CD4-positive, alpha-beta T cell treated with Interleukin-21 for 1 hour (primary cell): ENCODE data around the gene MYOG.

ENCODE experiments used
- DNase-seq: peaks from one replicate; pipeline ENCODE4 v3.0.0-alpha.2; 2020

MYOG gene

DNA sequence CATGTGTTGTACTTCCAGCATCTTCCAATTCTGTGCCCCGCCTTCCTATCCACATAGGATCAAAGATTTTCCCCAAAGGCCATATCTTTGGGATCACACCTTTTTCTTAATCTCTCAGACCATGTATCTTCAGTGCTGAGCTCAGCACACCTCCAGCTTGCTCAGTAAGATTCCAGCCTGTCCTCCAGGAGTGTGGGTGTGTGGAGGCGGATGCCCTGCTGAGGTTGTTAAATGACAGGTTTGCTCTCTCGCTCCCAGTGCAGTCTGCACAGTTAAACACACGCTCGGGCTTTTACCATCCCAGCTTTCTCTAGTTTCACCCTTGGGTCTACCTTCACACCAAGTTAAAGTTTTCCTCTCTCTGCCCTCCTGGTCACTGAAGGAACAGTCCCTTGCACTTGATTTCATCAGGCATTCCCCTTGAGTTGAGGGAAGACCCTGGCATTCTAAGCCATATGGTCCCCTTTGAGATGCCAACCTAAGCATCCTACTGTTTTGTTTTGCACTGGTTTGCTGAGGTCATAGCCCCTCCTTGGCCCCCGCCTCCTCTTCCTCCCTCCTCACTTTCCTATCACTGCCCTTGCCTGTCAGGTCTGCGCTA, 13.7 kb downstream of the MYOG start:
- no peak for DNase-seq

DNA sequence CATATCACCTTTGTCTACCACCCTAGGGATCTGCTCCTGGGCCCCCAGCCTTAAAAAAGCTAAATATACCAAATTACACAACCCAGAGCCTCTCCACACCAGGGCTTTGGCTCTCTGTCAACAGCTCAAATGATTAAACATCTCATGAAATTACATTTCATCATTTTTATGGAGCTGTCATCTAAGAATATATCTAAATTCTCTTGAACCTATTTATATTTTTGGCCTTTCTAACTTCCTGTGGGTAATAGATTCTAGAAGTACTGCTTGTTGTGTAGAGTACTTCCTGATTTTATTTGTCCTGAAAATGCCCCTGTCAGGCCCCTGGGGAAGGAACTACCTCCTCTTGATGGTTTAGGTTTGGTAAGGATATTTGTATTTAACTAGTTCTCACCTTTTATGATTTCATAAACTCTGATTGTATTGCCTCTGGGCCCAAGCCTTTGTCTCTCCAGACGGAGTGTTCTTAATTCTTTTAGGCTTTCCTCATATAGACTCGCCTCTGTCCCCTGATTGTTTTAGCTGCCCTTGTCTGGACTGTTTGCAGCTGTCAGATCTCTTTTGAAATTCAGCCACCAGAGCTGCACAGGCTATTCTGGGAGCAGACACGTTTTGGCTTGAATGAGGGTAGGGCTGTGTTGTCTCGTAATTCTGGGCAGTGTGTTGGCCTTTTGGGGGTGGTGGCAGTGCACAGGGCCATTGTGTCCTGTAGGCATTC, 16.6 kb downstream of the MYOG start:
- no peak for DNase-seq

DNA sequence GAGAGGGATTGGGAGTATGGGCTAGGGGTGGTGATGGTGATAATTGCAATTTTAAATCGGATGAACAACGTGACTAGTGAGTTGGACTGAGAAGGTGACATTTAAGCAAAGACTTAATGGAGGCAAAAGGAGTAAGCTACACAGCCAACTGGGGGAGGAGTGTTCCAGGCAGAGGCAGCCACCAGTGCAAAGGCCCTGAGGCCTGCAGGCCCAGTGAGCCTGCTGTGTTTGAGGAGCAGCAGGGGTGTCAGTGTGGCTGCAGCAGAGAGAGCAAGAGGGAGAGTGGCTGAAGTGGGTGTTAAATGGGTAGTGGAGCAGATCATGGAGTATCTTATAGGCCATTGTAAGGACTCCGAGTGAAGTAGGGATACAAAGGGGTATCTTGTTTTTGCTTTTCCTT, 18.8 kb downstream of the MYOG start:
- DNase-seq: no peak

DNA sequence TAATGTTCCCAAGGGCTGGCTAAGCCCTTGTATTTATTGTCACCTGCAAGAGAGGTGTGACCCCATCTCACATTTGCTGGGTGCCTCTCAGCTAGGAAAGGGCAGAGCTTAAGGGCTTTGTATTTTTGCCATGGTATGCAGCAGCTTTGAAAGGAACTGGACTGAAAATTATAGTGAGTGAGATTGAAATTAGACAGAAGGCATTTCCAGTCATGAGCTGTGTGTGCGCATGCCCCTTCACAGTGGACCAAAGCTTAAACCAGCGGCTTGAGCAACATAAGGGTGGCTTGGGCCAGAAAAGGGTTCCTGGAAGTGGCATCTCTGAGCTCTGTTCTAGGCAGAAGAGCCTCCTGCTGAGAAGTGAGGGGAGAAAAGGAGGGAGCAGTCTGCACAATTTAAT, 19.8 kb downstream of the MYOG start:
- DNase-seq: no peak

DNA sequence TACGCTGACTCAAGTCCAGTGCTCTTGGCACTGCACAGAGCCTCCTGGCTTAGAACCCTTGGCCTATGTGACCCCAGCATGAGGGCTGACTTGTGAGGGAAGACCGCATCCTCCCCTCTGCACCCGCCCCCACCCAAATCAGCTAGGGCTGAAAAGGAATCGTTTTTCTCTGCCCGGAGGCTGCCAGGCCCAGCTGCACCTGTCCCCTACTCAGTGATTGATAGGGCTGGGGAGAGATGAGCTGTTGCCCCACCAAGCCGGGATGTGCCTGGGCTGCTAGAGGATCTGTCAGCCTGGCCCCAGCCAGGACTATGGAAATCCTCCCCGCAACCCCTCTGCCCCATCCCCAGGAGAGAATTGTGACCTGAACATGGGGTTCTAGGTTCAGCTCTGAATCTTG, 20.6 kb downstream of the MYOG start:
- no peak for DNase-seq

DNA sequence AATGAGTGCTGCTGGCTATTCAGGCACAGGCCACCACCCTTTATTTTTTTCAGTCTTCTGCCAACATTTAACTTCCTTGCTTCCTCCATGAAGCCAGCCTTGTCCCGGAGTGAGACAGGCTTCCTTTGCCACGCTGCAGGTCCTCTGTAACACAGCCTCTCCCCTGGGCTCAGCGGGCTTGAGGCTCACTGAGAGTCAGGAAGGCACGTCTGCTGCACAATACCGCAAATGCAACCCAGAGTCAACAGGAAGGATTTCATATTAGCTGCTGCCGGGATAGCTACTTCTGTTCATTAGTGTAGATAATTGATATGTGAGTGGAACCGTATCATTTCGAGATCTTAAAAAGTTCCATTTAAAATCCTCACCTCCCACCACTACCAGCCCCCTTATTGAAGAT, 22.5 kb downstream of the MYOG start:
- no peak for DNase-seq

DNA sequence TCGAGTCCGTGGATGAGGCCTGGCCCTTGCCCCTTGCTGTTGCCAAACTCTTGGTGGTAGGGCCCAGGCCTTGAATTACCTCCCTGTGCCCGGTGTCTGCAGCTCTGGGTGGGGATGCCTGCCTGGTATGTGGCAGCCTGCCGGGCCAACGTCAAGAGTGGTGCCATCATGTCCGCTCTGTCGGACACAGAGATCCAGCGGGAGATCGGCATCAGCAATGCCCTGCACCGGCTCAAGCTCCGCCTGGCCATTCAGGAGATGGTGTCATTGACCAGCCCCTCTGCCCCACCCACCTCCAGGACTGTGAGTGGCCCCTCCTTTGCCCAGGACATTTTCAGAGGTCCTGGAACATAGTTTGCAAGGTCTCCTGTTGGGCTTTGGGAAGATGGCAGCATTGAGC, 25.7 kb downstream of the MYOG start:
- DNase-seq: no peak

DNA sequence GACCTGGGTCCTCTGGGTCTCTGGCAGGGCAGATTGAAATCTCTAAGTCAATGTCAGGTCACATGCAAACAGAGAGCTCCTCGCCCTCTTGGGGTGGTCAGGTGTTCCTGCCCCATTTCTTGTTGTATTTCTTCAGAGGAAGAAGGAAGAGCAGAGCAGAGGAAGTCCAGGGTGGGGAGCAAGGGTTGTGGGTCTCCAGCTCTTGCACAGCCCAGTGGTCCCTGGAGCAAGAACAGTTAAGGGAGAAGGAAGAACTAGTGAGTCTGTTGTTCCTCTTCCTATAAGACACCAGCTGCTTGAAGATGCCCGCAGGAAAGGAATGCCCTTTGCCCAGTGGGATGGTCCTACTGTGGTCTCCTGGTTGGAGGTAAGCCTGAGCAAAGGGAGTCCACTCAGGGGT, 26.3 kb downstream of the MYOG start:
- no peak for DNase-seq

DNA sequence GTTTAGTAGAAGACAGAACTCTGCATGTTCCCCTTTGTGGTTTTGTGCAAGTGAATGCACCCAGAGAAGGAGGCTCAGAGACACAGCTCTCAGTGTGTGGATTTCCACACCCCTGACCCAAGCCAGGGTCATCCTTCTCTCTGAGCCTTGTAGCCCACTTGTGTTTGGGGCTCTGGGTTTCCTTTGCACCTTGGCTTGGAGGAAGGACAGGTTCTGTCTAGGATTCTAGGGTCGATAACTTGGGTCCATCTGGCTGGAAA, 27.2 kb downstream of the MYOG start:
- no peak for DNase-seq

DNA sequence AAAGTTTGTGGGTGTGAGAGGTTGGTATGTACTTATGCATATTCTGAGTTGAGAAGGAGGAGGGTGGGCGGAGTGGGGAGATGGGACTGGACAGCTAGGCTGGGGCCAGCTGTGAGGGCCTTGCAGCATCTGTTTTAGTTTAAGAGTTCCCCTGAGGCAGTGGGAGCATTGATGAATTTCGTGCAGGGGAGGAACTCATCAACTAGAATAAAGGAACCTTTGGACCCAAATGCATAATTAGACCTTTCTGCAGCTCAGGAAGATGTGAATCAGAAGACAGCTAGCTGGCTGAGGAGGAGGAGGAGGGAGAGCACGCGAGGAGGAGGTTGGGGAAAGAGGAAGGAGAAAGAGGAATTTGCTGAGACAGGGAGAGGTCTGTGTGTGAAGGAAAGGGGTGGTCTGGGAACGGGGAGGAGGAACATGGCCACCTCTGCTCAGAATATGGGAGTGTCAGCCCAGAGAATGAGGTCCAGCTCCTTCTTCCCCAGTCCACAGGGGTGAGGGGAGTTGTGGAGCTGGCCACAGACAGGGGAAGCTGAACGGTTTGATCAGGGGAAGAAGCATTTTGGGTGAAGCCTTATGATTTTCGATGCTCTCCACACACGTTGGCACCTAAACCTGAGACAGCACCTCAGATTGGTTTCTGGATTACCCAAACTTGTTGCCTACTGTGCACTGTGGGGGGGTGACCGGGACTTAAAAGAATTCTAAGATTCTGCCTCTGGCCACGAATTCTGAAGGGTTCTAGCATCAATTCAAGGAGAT, 27.7 kb downstream of the MYOG start:
- DNase-seq: no peak

DNA sequence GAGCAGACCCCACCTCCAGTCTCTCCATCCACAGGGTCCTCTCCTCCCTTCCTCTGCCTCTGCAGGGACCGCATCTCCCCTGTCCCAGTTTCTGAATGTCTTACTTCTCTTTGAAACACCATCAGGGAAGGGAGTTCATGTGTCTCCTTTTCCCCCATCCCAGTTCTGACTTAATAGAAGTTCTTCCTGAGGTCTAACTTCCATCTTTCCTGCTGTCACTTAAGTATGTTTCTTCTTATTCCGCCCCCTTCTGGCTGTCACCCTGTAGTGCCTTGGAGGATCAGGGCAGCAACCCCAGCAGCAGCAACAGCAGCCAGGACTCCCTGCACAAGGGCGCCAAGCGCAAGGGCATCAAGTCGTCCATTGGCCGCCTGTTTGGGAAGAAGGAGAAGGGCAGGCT, 29.3 kb downstream of the MYOG start:
- DNase-seq: no peak

DNA sequence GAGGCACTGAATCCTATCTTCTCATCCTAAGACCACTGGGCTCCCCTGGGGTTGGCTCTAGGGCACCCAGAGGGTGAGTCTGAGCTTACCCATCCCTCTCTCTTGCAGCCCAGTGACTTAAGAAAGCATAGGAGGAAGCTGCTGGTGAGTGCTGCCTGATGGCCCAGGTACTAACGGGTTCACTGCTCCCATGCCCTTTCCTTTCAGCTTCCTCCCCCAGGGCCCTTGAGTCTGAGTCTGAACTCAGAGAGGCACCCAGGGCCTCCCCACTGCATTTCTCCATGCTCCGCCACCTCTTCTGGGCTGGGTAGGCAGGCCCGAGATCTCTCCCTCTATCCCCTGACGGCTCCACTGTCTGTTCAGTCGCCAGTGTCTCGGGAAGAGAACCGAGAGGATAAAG, 29.8 kb downstream of the MYOG start:
- DNase-seq: no peak

DNA sequence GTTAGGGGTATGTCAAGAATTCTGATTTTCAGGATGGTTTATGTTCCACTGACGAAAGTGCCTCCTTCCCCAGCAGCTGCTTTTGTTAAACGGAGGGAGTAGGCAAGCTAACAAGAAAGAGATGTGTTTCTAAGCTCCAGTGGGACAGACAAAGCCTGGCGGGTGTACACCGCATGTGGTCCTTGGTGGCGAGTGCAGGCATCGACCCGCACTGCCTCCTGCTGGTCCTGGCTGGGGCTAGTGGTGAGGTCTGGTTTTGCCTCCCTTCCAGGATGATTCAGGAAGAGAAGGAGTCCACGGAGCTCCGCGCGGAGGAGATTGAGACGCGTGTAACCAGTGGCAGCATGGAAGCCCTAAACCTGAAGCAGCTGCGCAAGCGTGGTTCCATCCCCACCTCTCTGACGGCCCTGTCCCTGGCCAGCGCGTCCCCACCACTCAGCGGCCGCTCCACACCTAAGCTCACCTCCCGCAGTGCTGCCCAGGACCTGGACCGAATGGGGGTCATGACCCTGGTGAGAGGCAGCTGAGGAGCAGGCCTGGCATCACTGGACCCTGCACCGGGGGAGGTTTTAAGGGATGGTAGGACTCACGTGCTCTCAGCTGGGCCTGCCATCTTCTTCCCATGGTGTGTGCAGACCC, 30.5 kb downstream of the MYOG start:
- no peak for DNase-seq

DNA sequence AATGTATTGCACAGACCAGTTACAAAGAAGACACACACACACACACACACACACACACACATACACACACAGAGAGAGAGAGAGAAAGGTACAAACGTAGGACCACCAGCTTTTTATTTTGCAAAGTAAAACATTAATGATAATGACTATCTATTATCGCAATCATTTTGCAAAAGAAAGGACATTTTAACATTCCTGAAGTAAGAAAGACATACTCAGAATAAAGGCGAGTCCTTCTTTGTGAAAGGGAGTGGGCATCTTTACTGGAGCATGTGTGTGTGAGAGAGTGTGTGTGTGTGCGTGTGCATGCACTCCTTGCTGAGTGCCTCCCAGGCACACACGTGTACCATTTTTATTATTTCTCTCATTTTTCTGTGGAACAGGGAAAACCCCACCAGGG, 31.2 kb downstream of the MYOG start:
- DNase-seq: no peak

DNA sequence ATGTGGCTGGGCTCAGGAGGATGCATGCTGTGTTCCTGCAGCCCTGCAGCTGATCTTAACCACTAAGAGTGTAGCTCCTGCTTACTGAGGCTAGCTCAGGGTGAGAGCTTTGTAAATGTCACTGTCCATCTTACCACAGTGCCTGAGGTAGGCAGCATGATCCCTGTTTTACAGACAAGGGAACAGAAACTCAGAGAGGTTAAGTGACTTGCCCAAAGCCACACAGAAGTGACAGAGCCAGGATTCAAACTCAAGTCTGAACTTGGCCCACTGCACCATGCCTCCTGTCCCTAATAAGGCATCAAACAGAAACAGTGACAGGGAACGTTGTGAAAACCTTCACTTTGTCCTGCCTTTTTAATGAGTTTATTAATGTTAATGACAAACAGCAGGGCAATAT, 31.6 kb downstream of the MYOG start:
- DNase-seq: no peak

DNA sequence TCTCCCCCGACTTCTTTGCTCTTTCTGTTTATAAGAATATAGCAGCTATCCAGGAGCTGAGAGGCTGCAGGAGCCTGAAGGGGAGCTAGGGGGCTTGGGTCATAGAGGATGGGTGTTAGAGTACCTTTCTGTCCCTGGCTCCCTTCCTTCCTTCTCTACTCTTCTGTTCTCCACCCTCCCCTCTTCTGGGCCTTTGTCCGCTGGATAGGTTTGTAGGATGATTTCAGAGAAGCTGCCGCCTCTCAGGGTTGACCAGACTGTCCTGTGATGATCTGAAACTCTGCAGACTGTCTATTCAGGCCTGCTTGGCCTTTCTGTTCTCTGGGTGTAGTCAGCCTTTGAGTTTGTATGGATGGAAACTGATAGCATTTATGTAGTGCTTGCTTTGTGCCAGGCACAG, 33.2 kb downstream of the MYOG start:
- DNase-seq: no peak

DNA sequence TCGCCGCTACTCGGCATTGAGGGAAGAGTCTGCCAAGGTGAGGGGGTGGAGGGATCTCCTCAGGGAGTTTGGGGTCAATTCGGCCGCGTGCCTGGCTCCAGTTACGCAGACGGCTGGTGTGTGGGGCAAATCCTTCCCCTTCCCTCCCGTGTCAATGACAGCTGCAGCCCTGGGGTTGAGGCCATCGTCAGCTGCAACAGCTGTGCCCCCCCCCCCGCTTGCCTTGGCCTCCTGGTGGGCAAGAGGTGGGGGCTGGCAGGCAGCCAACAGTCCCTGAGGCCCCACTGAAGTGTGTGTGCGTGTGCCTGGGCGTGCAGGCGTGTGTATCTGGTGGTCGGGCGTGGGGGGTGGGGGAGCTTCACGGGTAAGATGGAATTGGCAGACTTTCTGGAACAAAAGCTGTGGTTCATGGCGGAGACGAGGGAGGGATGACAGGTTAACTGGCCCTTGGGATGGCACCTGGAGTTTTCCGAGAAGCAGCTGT, 33.9 kb downstream of the MYOG start:
- no peak for DNase-seq

DNA sequence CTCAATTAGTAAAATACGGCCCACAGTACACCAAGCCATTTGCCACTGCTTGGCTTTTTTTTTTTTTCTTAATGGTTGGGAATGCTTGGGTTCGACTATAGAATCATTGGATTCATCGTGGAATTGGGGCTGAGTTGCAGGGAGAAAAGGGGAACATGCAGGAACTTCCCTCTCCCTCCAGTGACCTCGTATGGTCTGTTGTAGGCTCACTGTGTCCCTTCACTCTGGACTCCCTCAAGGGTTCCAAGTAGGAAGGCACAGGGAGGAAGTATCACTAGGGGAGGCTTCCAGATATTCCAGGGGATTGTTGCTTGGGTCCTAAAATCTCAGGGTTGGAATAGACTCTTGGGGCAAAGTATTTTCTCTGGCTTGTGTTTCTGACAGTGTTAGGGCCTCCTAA, 35.0 kb downstream of the MYOG start:
- DNase-seq: no peak

DNA sequence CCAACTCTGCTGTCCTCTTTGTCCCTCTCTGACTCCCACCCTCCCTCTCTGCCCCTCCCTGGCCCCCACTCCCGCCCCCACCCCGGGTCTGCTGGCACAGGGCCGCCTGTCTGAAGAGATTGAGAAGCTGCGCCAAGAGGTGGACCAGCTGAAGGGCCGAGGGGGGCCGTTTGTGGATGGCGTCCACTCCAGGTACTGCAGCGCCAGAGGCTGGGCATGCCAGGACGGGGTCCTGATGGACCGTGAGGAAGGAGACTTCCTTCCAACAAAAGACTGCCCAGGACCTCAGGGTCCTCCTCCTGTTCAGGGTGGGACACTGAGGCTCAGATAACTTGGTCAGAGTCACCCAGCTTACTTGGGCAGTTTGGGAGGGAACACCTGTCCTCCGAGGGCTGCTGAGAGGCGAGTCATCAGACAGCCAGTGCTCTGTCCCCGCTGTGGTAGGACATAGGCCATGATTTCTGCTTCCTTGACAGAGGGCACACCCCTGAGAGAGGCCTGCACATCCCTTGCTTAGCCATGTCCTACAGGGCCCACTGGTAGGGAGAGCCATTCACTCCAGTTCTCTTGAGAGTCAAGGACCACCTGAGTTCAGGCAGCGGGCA, 36.1 kb downstream of the MYOG start:
- DNase-seq: no peak

DNA sequence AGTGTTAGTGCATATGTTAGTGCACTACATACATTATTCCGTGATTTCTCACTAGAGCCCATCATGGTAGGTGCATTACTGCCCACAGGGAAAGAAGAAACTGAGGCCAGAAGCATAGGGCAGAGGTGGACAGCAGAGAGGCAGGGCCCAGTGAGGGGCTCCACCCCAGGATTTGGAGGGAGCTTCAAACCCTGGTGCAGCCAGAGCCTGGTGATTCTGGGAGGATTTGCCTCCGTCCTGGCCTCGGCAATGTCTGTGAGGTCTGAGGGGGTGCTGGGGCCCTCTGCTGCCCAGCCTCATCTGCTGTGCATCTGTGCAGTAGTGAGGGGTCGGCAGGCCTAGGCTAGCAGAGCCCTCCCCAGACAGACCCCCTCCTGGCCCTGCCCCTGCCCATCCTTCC, 36.7 kb downstream of the MYOG start:
- DNase-seq: no peak

DNA sequence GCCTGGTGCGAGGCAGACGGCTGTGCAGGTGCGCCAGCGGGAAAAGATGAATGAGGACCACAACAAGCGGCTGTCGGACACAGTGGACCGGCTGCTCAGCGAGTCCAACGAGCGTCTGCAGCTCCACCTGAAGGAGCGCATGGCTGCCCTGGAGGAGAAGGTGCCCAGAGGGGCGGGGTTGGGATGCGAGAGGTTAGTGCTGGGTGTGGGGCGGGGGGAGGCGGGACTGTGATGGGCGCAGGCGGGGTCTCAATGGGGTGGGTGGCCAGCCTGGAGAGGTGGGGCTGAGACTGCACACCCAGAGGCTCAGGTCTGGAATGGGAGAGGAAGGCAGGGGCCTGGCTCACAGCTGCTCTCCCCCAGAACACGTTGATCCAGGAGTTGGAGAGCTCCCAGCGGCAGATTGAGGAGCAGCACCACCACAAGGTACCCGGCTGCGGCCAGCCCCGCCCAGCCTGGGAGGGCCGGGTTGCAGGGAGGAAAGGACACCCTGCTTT, 37.2 kb downstream of the MYOG start:
- no peak for DNase-seq

DNA sequence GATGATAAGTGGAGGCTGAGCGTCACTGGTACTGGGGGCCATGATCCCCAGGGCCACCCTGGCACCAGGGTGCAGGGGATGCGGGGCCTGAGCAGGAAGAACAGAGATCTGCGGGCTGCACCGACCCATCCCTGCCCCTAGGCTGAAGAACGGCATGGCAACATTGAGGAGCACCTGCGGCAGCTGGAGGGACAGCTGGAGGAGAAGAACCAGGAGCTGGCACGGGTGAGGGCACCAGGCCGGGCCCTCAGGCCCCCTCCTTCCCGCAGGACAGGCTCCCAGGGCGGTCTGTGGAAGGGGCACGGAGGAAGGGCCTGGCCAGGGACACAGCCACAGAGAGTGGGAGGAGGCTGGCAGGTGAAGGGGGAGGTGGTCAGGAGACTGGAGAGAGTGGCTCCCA, 37.7 kb downstream of the MYOG start:
- no peak for DNase-seq

DNA sequence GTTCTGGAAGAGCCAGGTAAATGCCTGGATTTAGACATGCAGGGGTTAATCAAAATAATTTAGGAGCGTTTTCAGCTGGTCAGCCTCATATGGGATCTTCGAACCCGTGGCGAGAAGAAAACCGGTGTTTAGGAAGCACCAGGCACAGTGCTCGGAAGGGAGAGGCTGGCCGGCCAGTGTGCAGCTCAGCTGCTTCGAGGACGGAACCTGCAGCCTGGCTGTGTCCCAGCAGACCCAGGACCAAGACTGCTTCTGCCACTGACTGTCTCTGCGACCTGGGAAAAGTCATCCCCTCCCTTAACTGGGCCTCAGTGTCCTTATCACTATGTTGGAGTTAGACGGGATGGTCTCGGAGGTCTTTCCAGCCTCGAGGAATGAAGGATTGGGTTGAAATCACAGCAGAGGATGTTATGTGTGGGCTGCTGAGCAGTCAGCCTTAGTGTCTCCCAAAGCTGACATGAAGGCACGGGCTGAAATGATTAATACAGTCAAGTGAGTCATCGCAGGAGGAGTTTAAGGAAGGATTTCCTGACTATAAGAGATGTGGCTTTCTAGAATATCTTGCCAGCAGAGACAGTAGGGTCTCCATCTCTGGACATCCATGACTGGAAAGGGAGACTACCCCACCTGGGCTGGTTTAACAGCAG, 38.7 kb downstream of the MYOG start:
- DNase-seq: no peak
